ENCODE data around the gene AVL9.
"Not testable (repeated sequence)": the region's sequence is repeated elsewhere in the genome, so short reads cannot be mapped to it uniquely, and the experiment has no call there.

Gene AVL9

GRCh38 chr7:32634798-32635393, 139.6 kb downstream of the AVL9 start:
- not testable (repeated sequence) for DNase-seq

- DNase-seq, result not testable (repeated sequence)
Measured at GRCh38 chr7:32636725-32637462, 141.6 kb downstream of the AVL9 start.

- DNase-seq, result not testable (repeated sequence)
Measured at GRCh38 chr7:32637611-32638010, 142.3 kb downstream of the AVL9 start.

Data from anterior cingulate cortex (tissue), 58 donors.